Ecto neural progenitor cell (in vitro differentiated cells): ENCODE data around the gene HOXB3.

Experiments
- DNase-seq: peaks from one replicate; pipeline ENCODE4 v3.0.0-alpha.2; 2018; ENCODE audit warnings: low spot score

The HOXB3 gene

GRCh38 chr17:48569674-48570324 lies 20.2 kb downstream of the HOXB3 start:
- DNase-seq: no peak

- no peak for DNase-seq
These were observed 20.8 kb downstream of the HOXB3 start for GRCh38 chr17:48569240-48569582.

GRCh38 chr17:48568499-48569239 lies 21.4 kb downstream of the HOXB3 start:
- no peak for DNase-seq

GRCh38 chr17:48567646-48568354 lies 22.2 kb downstream of the HOXB3 start:
- DNase-seq: no peak

GRCh38 chr17:48567209-48567608 lies 22.8 kb downstream of the HOXB3 start:
- no peak for DNase-seq

GRCh38 chr17:48566717-48567116 lies 23.3 kb downstream of the HOXB3 start:
- no peak for DNase-seq

GRCh38 chr17:48565925-48566710 lies 23.9 kb downstream of the HOXB3 start:
- DNase-seq: no peak

- DNase-seq: no peak
These were observed 25.0 kb downstream of the HOXB3 start for GRCh38 chr17:48565022-48565554.

GRCh38 chr17:48564188-48565021 lies 25.6 kb downstream of the HOXB3 start:
- DNase-seq: peak; percentile 61

- no peak for DNase-seq
These were observed 26.2 kb downstream of the HOXB3 start for GRCh38 chr17:48563867-48564187.

- no peak for DNase-seq
These were observed 26.6 kb downstream of the HOXB3 start for GRCh38 chr17:48563385-48563838.

- DNase-seq: no peak
These were observed 27.1 kb downstream of the HOXB3 start for GRCh38 chr17:48562934-48563333.

- no peak for DNase-seq
These were observed 27.9 kb downstream of the HOXB3 start for GRCh38 chr17:48561884-48562810.

- no peak for DNase-seq
These were observed 29.9 kb downstream of the HOXB3 start for GRCh38 chr17:48559840-48560817.

- DNase-seq: no peak
These were observed 30.8 kb downstream of the HOXB3 start for GRCh38 chr17:48559122-48559839.

GRCh38 chr17:48558831-48559121 lies 31.3 kb downstream of the HOXB3 start:
- no peak for DNase-seq

- no peak for DNase-seq
These were observed 31.8 kb downstream of the HOXB3 start for GRCh38 chr17:48558057-48558830.
